IMR-90 (cell line): ENCODE measurements around the gene ARL14EPL. TPM values are rescaled to one million over a fixed set of nuclear protein-coding genes. Genes with fewer than 3 reads are reported as not detected.

ENCODE experiments used
- ATAC-seq: fragments of 200-7000 bp; cut with Tn5 transposase; 2 replicates; pipeline ENCODE4 v1.9.1; 2020; ENCODE audit warnings: low read depth, mild to moderate bottlenecking, moderate library complexity
- BruUV-seq: library from RNA; stranded (reverse); fragments of 400-500 nt; replicated peaks from 2 replicates; lab custom pipeline; 2021; lab: Mats Ljungman, UMichigan
- CTCF ChIA-PET: fragments of 300-600 bp; formaldehyde crosslinking; extraction: SDS; loops from one replicate; lab custom pipeline; 2021; ENCODE audit warnings: antibody characterized with exemption; lab: Yijun Ruan, JAX
- POLR2A ChIA-PET: fragments of 300-600 bp; sonication (Branson Sonifier 250); formaldehyde crosslinking; loops from one replicate; lab custom pipeline; 2022; ENCODE audit warnings: antibody characterized with exemption; ENCODE audit not compliant: unreplicated experiment; lab: Charles Lee
- DNase-seq: peaks from one replicate; pipeline ENCODE4 v3.0.0; 2013
- H2AFZ ChIP-seq: replicated peaks from 2 replicates; pipeline ENCODE3; 2013; ENCODE audit warnings: low read length, mild to moderate bottlenecking; ENCODE audit not compliant: poor library complexity
- H2AK5ac ChIP-seq: 2 replicates; pipeline ENCODE4 v1.6.1; 2013; ENCODE audit warnings: low read depth, low read length, inconsistent platforms
- H2AK9ac ChIP-seq: replicated peaks from 2 replicates; pipeline ENCODE3; 2013; ENCODE audit warnings: mild to moderate bottlenecking, low read depth, low read length, moderate library complexity; ENCODE audit not compliant: poor library complexity
- H2BK120ac ChIP-seq: 2 replicates; pipeline ENCODE4 v1.6.1; 2013; ENCODE audit warnings: low read depth, low read length, inconsistent platforms
- H2BK15ac ChIP-seq: 3 replicates; pipeline ENCODE4 v1.6.1; 2013; ENCODE audit warnings: low read depth, low read length, inconsistent platforms
- H2BK20ac ChIP-seq: 2 replicates; pipeline ENCODE4 v1.6.1; 2013; ENCODE audit warnings: low read depth, mild to moderate bottlenecking, inconsistent platforms, low read length, moderate library complexity
- H2BK5ac ChIP-seq: 2 replicates; pipeline ENCODE4 v1.6.1; 2013; ENCODE audit warnings: mild to moderate bottlenecking, low read depth, low read length, inconsistent platforms; ENCODE audit not compliant: poor library complexity, severe bottlenecking
- H3K14ac ChIP-seq: replicated peaks from 2 replicates; pipeline ENCODE4 v1.6.1; 2013; ENCODE audit warnings: low read depth, low read length, inconsistent platforms
- H3K18ac ChIP-seq: 2 replicates; pipeline ENCODE4 v1.6.1; 2013; ENCODE audit warnings: low read depth, low read length, control low read depth
- H3K23ac ChIP-seq: 2 replicates; pipeline ENCODE4 v1.6.1; 2013; ENCODE audit warnings: low read depth, low read length, inconsistent platforms
- H3K27ac ChIP-seq: 2 replicates; pipeline ENCODE4 v1.5.1; 2013; ENCODE audit warnings: mild to moderate bottlenecking, control low read depth, low read length; ENCODE audit not compliant: insufficient read depth
- H3K27me3 ChIP-seq: 2 replicates; pipeline ENCODE4 v1.6.1; 2013; ENCODE audit warnings: low read length; ENCODE audit not compliant: control insufficient read depth, insufficient read depth
- H3K36me3 ChIP-seq: 2 replicates; pipeline ENCODE4 v1.6.1; 2013; ENCODE audit warnings: low read length, mixed read lengths; ENCODE audit not compliant: control insufficient read depth, insufficient read depth
- H3K4ac ChIP-seq: 2 replicates; pipeline ENCODE4 v1.6.1; 2013; ENCODE audit warnings: low read depth, low read length, inconsistent platforms
- H3K4me1 ChIP-seq: 2 replicates; pipeline ENCODE4 v1.6.1; 2013; ENCODE audit warnings: low read length, mixed read lengths; ENCODE audit not compliant: control insufficient read depth, insufficient read depth
- H3K4me2 ChIP-seq: 2 replicates; pipeline ENCODE4 v1.6.1; 2013; ENCODE audit warnings: low read depth, mild to moderate bottlenecking, control low read depth, low read length, moderate library complexity
- H3K4me3 ChIP-seq: 2 replicates; pipeline ENCODE4 v1.5.1; 2013; ENCODE audit warnings: low read depth, mild to moderate bottlenecking, control low read depth, low read length, moderate library complexity; ENCODE audit not compliant: insufficient read depth
- H3K56ac ChIP-seq: 2 replicates; pipeline ENCODE4 v1.6.1; 2013; ENCODE audit warnings: low read length, inconsistent platforms; ENCODE audit not compliant: insufficient read depth; ENCODE audit errors: extremely low read depth
- H3K79me1 ChIP-seq, 2 experiments: 2 replicates each; pipeline ENCODE4 v1.6.1; 2013; ENCODE audit warnings: low read length in 2 of 2, inconsistent platforms in 1 of 2, low read depth in 1 of 2
- H3K9ac ChIP-seq: 2 replicates; pipeline ENCODE4 v1.6.1; 2013; ENCODE audit warnings: low read depth, low read length, control low read depth
- H3K9me1 ChIP-seq: 2 replicates; pipeline ENCODE4 v1.6.1; 2013; ENCODE audit warnings: low read length, inconsistent platforms; ENCODE audit not compliant: insufficient read depth
- H3K9me3 ChIP-seq: 2 replicates; pipeline ENCODE4 v1.6.1; 2013; ENCODE audit warnings: low read length; ENCODE audit not compliant: control insufficient read depth, insufficient read depth
- H4K20me1 ChIP-seq: 2 replicates; pipeline ENCODE4 v1.6.1; 2013; ENCODE audit warnings: low read length, inconsistent platforms; ENCODE audit not compliant: insufficient read depth
- H4K5ac ChIP-seq: 2 replicates; pipeline ENCODE4 v1.6.1; 2013; ENCODE audit warnings: mild to moderate bottlenecking, low read depth, low read length, control low read depth
- H4K8ac ChIP-seq, 2 experiments: 2 replicates each; pipeline ENCODE4 v1.6.1; 2013; ENCODE audit warnings: low read depth in 2 of 2, low read length in 2 of 2, control low read depth in 1 of 2, inconsistent platforms in 1 of 2
- H4K91ac ChIP-seq: 2 replicates; pipeline ENCODE4 v1.6.1; 2013; ENCODE audit warnings: low read depth, low read length, inconsistent platforms; ENCODE audit not compliant: insufficient read depth
- CHD1 ChIP-seq: IDR thresholded peaks from 2 replicates; pipeline ENCODE4 v1.6.1; 2012; ENCODE audit warnings: low read depth, low read length, improper control_type of control experiment
- ELK1 ChIP-seq: fragments of 150-350 bp; IDR thresholded peaks from 2 replicates; pipeline ENCODE4 v1.6.1; 2016; ENCODE audit warnings: low read depth, mild to moderate bottlenecking, low read length, moderate library complexity, borderline replicate concordance
- FOS ChIP-seq: fragments of 150-350 bp; IDR thresholded peaks from 2 replicates; pipeline ENCODE4 v1.6.1; 2016; ENCODE audit warnings: low read depth, low read length
- MAZ ChIP-seq: IDR thresholded peaks from 2 replicates; pipeline ENCODE4 v1.6.1; 2012; ENCODE audit warnings: low read depth, mild to moderate bottlenecking, low read length, improper control_type of control experiment, moderate library complexity, borderline replicate concordance
- MXI1 ChIP-seq: IDR thresholded peaks from 2 replicates; pipeline ENCODE4 v1.6.1; 2012; ENCODE audit warnings: low read depth, mild to moderate bottlenecking, low read length, moderate library complexity, borderline replicate concordance
- WGBS, 2 experiments: methylation state at CpG; one replicate each; pipeline versions ENCODE4 v1.1.5 to v1.1.7; 2013; ENCODE audit warnings: missing lambda C conversion rate in 2 of 2; ENCODE audit not compliant: insufficient read length in 1 of 2; ENCODE audit errors: extremely low coverage in 2 of 2; 5-methylcytosine and 5-hydroxymethylcytosine counted together
- dilution Hi-C: fragments of 300-500 bp; cut with HindIII; formaldehyde crosslinking; loops from one replicate; pipeline ENCODE4 v1.14.3; 2018; ENCODE audit warnings: low sequenced_read_pairs; ENCODE audit not compliant: unreplicated experiment
- in situ Hi-C: fragments of 300-500 bp; cut with MboI; formaldehyde crosslinking; loops from 3 replicates; pipeline ENCODE4 v1.14.3; 2019; ENCODE audit warnings: low sequenced_read_pairs, inconsistent platforms, mixed read lengths
- intact Hi-C: fragments of 100-400 bp; cut with micrococcal nuclease; formaldehyde crosslinking; loops from 2 replicates; pipeline ENCODE4 v1.10.0; 2022
- polyA plus RNA-seq, 3 experiments: library from polyadenylated mRNA; depleted of rRNA; stranded (reverse); fragments of >200 nt; gene quantifications; 2 replicates each; pipeline ENCODE4 v1.2.3, GENCODE V29; 2012; ENCODE audit warnings: low replicate concordance in 1 of 3
- total RNA-seq: library from RNA; depleted of rRNA; stranded (reverse); fragments of >200 nt; gene quantifications from 2 replicates; pipeline ENCODE4 v1.2.3, GENCODE V29; 2012

ARL14EPL gene
- total and polyA plus RNA-seq, 2 of the 4 experiments (the other 2 are of a cell fraction), result not detected

- no peaks in the 10 kb centered on the region for H3K9me1 ChIP-seq
- H4K91ac ChIP-seq, result no peak overlapping the region
- H3K14ac ChIP-seq, result no peak overlapping the region
- no peak overlapping the region for H3K4ac ChIP-seq
- H3K18ac ChIP-seq, result no peak overlapping the region
- H4K5ac ChIP-seq, result no peak overlapping the region
- in situ Hi-C loops (no loop called here), intact Hi-C loops (loop anchor here (10.0 kb wide), 1 partner anchor 771 kb away; no protein-coding TSS in a partner anchor), dilution Hi-C loops (no loop called here)
- H3K23ac ChIP-seq, result no peak overlapping the region
- H2AK5ac ChIP-seq, result no peak overlapping the region
- no peak overlapping the region for H3K9ac ChIP-seq
- H2AFZ ChIP-seq, result no peak overlapping the region
- peaks cover 2% of the 10 kb centered on the region; the same call in 1 of the 2 replicates for H3K27me3 ChIP-seq
- no peak overlapping the region for H4K8ac ChIP-seq
- H3K36me3 ChIP-seq, result no peaks in the 10 kb centered on the region
- ATAC-seq (no peak), DNase-seq (no peak)
- no peaks in the 10 kb centered on the region for H3K4me1 ChIP-seq
- BruUV-seq, result no TSS peak
- no peak overlapping the region for H2BK120ac ChIP-seq
- H3K4me2 ChIP-seq, result no peak overlapping the region
- H3K4me3 ChIP-seq, result no peak overlapping the region
- CTCF ChIA-PET, result no interaction called here
- H2BK15ac ChIP-seq, result no peak overlapping the region
- H2BK5ac ChIP-seq, result no peak overlapping the region
- H2AK9ac ChIP-seq, result no peak overlapping the region
- H3K9me3 ChIP-seq, result no peaks in the 10 kb centered on the region
- TF ChIP-seq CHD1 (no peak), ELK1 (no peak), MXI1 (no peak), MAZ (no peak), FOS (no peak)
- H2BK20ac ChIP-seq, result no peak overlapping the region
- POLR2A ChIA-PET, result no interaction called here
- H3K27ac ChIP-seq, result no peak overlapping the region
- H3K56ac ChIP-seq, result no peak overlapping the region
- no peaks in the 10 kb centered on the region for H3K79me1 ChIP-seq
- no CpG with 5 or more reads among the region's 6 CpGs for WGBS, 2 experiments
- no peaks in the 10 kb centered on the region for H4K20me1 ChIP-seq
Measured at GRCh38 chr5:116075191-116075831, 43.0 kb downstream of the ARL14EPL start.
